ENCODE results near the gene SETD1A.

DNA sequence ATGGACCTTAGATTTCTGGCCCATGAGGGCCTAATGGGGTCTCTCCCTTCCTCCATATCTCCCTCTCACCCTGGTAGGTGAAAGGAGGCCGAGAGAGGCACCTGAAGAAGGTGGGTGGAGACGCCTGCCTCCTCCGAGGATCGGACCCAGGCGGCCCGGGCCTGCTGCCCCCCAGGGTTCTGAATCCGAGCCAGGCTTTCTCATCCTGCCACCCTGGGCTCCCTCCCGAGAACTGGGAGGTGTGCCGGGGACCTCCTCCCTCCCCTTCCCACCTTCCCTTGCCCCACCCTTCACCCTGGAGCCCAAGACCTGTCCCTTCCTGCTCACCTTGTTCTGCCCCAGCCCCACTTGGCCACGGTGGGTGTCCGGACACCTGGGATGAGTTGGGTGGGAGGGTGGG is 29.2 kb upstream of the SETD1A start:
- TF ChIP-seq POLR2AphosphoS5 (IDR thresholded peaks at IDR 0.05; ENCODE audit: low read depth), result no peak
- TF ChIP-seq, protein P1, sequence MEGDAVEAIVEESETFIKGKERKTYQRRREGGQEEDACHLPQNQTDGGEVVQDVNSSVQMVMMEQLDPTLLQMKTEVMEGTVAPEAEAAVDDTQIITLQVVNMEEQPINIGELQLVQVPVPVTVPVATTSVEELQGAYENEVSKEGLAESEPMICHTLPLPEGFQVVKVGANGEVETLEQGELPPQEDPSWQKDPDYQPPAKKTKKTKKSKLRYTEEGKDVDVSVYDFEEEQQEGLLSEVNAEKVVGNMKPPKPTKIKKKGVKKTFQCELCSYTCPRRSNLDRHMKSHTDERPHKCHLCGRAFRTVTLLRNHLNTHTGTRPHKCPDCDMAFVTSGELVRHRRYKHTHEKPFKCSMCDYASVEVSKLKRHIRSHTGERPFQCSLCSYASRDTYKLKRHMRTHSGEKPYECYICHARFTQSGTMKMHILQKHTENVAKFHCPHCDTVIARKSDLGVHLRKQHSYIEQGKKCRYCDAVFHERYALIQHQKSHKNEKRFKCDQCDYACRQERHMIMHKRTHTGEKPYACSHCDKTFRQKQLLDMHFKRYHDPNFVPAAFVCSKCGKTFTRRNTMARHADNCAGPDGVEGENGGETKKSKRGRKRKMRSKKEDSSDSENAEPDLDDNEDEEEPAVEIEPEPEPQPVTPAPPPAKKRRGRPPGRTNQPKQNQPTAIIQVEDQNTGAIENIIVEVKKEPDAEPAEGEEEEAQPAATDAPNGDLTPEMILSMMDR (IDR thresholded peaks at IDR 0.05; ENCODE audit: insufficient read depth, low read length), result no peak
- no peak for TF ChIP-seq GABPA (IDR thresholded peaks at IDR 0.05; ENCODE audit: low read depth)
